GM12873 (cell line): Measurements from ENCODE around the gene CD163L1.

Experiments used
- CTCF ChIP-seq: IDR thresholded peaks from 2 replicates; pipeline ENCODE4 v1.5.1; 2012; ENCODE audit warnings: low read depth, mild to moderate bottlenecking, moderate library complexity, low read length, control low read depth; ENCODE audit not compliant: insufficient read depth; ENCODE audit errors: missing control alignments

CD163L1 gene

GRCh38 chr12:7439579-7440505 lies 4.1 kb downstream of the CD163L1 start:
- no peak for TF ChIP-seq CTCF

GRCh38 chr12:7434670-7435069 lies 9.3 kb downstream of the CD163L1 start:
- no peak for TF ChIP-seq CTCF

- TF ChIP-seq CTCF, result no peak
Observed at GRCh38 chr12:7433276-7433822, 10.6 kb downstream of the CD163L1 start.

GRCh38 chr12:7431993-7432685 lies 11.8 kb downstream of the CD163L1 start:
- TF ChIP-seq CTCF, result no peak

GRCh38 chr12:7411343-7411742 lies 32.6 kb downstream of the CD163L1 start:
- no peak for TF ChIP-seq CTCF

GRCh38 chr12:7404275-7404674 lies 39.7 kb downstream of the CD163L1 start:
- TF ChIP-seq CTCF, result no peak

GRCh38 chr12:7403466-7403865 lies 40.5 kb downstream of the CD163L1 start:
- no peak for TF ChIP-seq CTCF
